ENCODE results near the gene AGPAT1.
"Not testable (repeated sequence)": the region's sequence is repeated elsewhere in the genome, so short reads cannot be mapped to it uniquely, and the experiment has no call there.

The AGPAT1 gene, protein sequence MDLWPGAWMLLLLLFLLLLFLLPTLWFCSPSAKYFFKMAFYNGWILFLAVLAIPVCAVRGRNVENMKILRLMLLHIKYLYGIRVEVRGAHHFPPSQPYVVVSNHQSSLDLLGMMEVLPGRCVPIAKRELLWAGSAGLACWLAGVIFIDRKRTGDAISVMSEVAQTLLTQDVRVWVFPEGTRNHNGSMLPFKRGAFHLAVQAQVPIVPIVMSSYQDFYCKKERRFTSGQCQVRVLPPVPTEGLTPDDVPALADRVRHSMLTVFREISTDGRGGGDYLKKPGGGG

DNA sequence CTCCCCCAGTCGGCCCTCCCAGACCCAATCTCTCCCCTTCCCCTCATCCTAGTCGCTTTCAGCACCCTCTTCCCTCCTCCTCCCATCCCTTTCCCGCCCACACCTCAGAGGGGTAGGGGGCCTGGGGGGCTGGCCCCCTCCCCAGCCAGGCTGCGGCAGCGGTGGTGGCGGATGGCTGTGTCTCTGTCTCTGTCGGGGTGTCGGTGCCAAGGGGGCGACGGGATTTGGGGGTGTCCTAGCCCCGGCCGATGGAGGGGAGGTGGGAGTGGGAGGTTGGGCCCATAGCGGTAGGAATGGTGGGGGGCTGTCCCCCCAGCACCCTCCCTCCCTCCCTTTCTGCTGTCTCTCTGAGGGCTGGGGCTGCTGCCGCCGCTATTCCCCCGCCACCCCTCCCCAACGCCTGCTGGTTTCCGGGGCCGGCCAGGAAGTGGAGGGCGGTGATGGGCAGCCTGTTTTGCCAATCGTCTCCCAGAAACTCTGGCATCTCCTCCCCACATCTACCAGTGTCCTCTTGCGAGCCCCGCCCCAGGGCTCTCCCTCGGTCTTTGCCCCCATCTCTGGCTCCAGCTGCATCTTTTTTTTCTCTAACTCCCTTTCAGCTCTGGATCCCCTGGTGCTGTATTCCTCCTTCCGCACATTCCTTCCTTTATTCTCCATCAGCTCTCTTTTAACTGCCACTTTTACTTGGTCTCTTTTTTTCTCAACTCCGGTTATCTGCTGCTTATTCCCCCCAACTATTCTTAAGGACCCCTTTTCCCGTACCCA lies at the start of gene AGPAT1:
TSS of gene AGPAT1 (minus strand) at position 374 of the 765 bp plus-strand sequence. CDS start 4,588 bp downstream, outside the sequence.
- peak; percentile 98 for DNase-seq

DNA sequence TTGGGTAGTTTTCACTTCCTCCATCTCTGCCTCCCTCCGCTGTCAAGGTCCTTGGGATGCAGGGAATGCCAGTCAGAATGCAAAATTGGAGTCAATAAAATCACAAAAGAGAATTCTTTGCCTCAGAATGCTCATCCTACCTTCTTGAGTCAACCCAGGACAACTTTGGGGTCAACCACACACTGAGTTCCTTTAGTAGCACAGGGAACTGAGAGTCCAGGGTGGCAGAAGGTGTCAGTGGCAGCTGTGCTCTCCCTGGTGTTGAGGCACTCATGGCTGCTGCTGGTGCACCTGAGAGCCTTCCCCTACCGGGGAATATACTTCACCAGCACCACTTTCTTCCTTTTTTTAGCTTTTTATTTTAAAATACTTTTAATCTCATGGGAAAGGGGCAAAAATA lies 48.8 kb upstream of the AGPAT1 start:
- DNase-seq, result no peak

DNA sequence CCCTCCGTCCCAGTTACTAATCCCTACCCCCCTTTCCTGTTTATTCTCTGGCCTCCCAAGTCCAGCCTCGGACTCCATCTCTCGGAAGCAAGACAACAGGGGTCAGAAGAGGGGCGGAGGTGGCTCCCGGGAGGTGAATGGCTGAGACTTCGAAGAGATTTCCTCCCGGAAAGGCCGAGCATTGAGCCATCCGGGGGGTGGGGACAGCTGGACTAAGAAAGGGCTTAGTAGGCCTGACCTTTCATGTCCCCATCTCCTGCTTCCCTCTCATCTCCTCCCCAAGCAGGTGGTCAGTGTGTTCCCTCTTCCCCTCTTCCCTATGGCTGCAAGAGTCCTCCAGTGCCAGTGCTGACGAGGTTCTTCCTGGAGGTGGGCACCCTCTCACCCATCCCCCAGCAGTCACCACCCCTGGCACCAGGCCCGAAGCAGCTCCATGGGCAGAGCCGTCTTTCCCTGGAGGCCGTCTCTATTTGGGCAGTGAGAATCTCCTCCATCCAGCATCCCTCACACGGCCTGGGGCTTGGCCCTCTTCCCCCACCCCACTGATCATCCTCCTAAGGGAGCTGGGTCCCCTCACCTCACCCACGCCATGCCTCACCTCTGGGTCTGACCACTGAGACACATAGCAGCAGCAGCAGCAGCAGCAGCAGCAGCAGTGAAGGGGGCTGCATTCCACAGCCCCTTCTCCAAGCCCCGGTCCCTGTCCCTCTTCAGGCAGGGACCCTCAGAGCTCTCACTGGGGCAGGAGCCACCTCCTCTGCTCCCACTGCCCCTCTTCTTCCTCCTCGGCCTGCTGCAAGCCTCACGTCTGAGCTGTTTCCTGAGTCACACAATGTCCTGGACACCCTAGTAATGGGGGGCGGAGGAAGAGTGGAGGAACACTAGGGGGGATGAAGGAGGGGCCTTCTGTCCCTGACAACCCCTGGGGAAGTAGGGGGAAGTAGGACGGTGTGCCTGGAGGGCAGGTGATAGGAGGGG lies 47.7 kb upstream of the AGPAT1 start, which contains the start of gene NOTCH4:
TSS of gene NOTCH4 (minus strand) at position 810 of the 978 bp plus-strand sequence. CDS start at position 671, 139 bp downstream.
- DNase-seq, result no peak

DNA sequence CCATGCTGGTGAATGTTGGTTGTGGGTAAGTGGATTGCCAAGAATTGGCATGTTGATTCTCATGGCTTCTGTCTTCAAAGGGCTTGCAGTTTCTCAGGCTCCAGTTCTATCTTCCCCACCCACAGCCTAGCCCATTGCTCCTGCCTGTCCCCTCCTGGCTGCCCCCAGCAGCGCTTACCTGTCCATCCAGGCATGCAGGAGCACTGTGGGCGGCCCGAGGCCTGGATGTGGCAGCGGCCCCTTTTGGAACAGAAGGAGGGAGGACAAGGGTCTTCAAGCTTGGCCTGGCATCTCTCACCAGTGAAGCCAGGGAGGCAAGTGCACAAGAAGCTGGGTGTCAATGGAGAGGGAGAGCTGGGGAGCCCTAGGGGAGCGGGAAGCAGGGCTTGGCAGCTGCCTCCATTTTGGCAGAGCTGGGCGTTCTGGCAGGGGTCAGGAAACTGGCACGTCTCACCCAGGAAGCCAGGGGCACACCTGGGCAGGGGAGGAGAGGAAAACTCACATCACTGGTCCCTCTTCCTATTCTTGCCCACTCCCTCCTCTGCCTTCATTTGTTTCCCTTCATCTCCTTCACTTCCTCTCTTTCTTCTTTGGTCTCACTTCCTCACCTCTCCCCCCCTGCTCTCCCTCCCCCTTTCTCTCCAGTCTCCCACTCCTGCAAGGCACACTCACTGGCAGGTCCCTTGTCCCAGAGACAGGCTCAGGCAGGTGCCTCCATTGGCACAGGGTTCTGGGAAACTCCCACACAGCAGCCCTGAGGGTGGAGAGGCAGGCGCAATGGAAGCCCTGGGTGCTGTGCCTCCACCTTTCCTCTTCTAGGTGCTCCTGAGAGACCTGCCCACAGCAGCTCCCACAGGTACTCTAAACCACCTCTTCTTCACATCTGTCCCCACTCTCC lies 46.7 kb upstream of the AGPAT1 start:
- no peak for DNase-seq

DNA sequence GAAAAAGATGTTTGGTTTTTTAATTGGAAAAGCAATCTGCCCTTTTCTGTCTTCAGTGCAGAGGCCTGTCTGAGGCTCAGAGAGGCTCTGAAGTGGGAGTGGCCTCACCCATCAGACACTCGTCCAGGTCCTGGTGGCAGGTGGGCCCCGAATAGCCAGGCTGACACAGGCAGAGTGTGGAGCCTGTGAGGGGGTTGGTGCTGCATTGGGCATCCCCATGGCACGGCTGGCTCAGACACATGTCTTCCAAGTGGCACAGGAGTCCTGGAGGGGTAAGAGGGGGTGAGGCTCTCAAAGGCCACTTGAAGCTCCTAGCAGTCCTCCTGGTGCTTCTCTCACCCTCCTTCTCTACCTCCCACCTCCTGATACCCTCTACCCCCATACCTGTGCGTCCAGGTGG lies 44.1 kb upstream of the AGPAT1 start:
- DNase-seq, result no peak

DNA sequence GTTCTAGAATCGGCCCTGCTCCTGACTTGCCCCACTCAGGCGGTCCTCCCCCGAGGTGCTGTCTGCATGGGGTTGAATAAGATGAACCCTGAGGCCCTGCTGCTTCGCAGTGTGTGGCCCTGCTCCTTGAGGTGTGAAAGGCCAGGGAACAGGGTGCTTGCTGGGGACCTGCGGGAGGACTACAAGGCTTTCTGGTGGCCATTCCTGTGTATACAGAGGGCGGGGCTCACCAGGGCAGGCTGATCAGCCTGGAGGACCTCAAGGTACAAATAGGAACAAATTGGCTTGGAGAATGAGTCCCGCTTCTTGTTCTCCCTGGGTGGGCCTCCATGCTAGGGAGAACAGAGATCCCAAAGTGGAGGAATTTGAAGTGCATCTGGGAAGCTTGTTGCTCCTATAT lies 42.3 kb upstream of the AGPAT1 start:
- no peak for DNase-seq

DNA sequence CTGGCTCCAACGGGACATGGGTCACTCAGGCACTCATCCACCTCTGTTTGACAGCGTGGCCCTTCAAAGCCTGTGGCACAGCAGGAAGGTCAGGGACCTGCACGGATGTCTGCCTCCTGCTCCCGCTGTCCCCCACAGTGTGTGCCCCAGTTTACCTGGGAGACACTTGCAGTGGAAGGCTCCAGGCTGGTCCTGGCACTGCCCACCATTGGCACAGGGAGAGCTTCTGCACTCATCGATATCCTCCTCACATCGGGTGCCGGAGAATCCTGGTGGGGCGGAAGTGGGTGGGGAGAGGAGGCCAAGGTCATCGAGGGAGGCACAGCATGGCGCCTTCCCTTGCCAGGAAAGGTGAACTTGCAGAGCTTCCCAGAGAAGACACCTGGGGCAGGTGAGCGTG lies 41.1 kb upstream of the AGPAT1 start:
- no peak for DNase-seq

DNA sequence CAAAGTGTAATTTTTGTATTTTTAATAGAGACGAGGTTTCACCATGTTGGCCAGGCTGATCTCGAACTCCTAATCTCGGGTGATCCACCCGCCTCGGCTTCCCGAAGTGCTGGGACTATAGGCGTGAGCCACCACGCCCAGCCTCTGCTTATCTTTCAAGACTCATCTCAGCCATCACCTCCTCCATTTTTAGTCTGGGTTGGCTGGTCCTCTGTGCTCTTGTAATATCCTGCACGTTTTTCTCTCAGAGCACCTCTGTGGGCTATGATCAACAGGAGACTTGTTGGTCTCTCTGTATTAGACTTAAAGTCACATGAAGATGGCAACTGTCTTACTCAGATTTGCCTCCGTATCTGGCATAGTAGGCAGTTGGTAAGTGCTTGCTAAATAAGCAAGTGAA lies 40.4 kb upstream of the AGPAT1 start:
- DNase-seq, result no peak

DNA sequence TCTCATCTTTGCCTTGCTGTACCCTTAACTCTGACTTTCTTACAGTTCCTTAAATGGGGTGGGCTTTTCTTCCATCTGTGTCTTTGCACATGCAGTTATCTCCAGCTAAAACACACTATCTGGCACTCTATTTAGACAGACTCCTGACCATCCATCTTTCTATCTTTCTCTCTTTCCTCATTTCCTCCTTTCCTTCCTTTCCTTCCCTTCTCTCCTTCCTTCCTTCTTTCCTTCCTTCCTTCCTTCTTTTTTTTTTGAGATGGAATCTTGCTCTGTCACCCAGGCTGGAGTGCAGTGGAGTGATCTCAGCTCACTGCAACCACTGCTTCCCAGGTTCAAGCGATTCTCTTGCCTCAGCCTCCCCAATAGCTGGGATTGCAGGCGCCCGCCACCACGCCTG lies 39.7 kb upstream of the AGPAT1 start:
- no peak for DNase-seq

DNA sequence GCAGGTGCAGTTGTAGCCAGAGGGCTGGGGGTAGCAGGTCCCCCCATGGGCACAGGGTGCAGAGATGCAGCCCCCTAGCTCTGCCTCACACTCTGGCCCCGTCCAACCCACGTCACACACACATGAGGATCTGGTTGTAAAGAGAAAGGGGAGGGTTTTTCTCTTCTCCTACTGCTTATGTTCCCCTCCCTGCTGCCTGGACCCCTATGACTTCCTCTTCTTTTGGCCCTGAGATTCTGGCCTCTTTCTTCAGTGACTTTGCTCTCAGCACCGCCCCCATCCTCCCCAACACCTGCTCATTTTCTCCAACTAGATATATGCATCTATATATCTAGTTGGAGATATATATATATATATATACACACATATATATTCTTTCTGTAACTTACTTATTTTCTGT lies 38.2 kb upstream of the AGPAT1 start:
- no peak for DNase-seq

DNA sequence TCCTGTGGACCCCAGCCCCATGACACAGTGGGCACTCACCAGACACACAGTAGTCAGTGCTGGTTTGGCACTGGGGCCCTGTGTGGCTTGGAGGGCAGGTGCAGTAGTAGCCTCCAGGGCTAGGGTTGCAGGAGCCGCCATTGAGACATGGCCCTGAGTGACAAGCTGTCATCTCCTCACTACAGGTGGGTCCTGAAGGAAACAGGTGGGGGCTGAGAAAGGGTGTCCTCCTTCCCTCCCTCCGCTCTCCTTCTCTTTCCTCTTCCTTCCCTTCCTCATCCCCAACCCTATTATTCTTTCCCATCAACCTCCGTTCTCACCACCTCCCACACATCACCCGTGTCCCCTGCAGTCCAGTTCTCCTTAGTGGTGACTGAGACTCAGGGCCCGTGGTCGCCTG lies 37.8 kb upstream of the AGPAT1 start:
- DNase-seq, result no peak

DNA sequence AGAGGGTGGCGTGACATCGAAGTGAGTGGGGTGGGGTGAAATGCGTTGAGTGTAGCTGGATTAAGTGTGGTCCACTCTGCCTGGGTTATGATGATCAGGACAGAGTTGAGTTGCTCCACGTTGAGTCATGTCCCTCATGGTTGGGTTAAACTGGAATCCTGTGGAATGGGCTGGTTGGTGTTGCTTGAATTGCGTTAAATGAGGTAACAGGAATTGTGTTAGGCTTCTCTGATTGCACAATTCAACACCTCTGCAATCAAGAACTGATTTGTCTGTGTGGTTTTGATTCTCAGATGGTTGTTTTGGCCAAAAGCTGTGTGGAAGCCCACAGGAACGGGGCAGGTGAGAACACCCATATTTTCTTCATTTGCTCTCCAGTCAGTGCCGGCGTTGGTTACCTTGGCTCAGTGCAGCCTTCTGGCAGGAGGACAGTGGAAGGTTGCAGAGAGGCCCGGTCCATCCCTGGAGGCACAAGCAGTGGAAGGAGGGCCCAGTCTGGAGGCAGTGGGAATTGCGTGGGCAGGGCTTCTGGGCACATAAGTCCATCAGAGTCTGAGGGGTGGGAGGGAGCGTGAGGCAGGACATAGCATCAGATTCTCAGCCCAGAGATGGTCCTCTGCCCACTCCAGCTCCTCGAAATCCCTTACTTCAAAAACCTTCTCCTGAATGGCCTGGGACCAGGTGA lies 36.3 kb upstream of the AGPAT1 start:
- DNase-seq, result no peak

DNA sequence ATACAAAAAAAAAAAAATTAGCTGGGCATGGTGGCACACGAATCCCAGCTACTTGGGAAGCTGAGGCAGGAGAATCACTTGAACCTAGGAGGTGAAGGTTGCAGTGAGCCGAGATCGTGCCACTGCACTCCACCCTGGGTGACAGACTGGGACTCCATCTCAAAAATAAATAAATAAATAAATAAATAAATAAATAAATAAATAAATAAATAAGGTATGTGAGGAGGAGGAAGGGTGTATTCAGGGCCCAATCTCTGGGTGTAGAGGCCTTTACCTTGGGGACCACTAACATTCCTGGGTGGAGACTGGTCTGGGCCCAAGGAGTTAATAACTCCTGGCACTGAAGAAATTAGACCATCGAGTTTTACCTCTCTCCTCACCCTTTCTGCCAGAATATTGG lies 35.5 kb upstream of the AGPAT1 start:
- not testable (repeated sequence) for DNase-seq

DNA sequence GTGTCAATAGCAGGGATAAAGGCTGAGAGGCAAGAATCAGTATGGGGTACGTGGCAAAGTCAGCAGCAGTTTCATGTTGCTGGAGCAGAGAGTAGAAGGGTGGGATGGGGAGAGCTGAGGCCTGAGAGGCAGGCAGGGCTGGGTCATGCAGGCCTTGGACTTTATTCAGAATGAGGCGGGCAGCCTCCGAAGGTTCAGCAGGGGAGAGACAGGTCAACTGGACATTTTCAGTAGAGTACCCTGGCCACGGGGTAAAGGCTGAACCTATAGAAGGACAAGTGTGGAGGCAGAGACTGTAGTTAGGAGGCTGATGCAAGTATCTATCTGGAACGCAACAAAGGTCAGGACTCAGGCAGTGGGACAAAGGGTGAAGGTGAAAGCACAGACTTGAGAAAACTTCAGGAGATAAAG lies 34.3 kb upstream of the AGPAT1 start:
- DNase-seq, result no peak

DNA sequence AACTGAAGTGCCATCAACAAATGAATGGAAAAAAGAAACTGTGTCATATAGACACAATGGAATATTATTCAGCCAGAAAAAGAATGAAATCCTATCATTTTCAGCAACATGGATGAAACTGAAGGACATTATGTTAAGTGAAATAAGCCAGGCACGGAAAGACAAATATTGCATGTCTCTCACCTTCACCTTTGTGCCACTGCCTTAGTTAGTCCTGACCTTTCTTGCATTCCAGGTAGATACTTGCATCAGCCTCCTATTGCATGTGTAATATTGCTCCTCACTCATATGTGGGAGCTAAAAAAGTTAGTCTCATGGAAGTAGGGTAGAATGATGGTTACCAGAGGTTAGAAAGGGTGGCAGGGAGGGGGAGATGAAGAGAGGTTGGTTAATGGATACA lies 33.1 kb upstream of the AGPAT1 start:
- no peak for DNase-seq

DNA sequence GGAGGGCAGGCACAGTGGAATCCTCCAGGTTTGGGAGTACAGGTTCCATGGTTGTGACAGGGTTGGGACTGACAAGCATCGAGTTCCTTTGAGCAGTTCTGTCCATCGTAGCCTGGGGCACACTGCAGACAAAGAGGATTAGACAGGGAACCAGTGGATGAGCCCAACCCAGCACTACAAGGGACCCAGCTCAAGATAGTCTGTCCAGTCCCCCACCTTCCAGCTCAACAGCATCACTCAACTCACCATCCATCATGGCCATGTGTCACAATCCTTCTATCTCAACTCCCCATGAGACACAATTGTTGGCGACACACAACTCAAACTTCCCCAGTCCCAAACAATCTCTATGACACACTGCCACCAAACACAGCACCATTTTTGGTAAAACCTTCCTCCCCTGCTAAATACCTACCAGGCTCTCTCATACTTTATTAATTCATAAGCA lies 28.4 kb upstream of the AGPAT1 start:
- DNase-seq, result no peak

DNA sequence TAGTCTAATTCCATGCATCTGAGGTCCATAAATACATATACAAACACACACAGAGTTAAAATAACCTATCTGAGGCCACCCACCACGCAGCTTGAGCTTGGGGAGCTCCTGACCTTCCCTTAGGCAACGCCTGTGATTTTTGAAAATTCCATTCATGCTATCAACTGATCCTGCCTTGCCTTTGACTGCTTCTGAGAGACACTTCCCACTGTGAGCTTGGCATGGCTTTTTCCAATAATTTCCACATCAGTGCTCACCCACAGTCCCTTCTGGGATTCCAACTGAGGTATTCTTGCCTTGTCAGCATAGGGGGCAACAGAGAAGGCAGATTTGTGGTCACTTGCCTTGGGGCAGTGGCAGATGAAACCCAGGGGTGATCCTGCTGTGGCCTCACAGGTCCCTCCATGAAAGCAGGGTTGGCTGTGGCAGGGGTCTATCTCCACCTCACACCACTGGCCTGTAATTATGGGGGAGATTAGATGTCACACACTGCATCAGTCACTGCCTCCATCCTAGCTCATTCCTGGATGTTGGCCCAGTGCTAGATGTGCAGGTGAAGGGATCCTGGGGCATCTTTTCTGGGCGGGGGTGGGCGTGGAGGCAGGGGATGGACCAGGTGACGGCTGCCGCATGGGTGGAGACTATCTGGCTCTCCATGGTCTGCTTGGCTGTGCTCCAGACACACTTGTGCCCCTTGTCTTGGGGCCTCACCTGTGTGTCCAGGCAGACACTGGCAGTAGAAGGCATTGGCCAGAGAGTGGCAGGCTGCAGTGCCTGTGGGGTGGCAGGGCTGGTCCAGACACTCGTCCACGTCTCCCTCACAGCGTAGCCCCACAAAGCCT lies 27.8 kb upstream of the AGPAT1 start:
- no peak for DNase-seq

DNA sequence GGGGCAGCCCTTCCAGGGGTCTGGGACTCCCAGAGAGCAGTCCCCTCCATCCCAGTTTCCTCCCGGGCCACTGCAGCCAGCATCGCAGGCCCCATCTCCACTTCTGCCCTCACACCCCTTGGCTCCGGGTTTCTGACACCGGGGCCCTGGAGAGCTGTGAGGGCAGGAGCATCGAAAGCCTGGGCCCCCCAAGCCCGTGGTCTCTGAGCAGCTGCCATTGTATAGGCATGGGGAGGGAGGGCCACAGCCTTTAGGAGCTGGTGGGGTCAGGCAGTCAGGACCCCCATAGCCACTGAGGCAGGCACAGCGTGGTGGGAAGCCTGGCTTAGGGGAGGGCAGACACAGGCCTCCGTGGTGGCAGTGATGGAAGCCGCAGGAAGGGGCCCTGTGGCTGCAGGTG lies 26.3 kb upstream of the AGPAT1 start:
- DNase-seq, result no peak

DNA sequence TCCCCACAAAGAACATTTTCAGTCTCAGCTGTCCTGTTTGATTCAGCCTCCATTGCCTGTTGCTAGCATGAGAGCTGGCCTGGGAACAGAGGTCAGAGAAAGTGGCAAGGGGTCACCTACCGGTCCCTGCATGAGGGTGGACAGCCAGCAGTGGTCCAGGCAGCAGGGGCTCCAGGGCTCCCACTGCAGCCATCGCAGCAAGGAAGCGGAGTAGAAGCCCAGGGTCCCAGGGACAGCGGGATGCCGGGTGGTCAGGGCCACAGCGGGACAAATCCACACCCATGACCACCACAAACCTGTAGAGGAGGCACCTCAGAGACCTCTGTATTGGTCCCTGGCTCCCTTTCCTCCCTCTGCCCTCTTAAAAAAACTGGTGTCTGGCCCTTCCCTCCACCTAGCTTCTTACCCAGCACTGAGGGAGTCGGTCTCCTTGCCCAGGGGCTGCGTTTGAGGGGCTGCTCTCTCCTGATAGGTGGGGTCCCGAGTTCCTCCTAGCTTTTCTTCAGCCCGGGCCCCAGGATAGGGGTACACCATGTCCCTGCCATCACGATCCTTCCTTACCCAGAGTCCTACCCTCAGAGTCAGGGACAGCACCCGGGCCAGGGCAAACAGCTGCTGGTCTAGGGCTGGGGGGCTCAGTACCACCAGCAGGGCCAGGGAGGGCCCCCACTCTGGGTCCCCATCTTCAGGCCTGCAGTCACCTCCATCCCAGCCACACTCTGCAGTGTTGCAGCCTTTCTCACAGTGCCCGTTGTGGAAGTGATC lies 25.0 kb upstream of the AGPAT1 start:
- no peak for DNase-seq

DNA sequence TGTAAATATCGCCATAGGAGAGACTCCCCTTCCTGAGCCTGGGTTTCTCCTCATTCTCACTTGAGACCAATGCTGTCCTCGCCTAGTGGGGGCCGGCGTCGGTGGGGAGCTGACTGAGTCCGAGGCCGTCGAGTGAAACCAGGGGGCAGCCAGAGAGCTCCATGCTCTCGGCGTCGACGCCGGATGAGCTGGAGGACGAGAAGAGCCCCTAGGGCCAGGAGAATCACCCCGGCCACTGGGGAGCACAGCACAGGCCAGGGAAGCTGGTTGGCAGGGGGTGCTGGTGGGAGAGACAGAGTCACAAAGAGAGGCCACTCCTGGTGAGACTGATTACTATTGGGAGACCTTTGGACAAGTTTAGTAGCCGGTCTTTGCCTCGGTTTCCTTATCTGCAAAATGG lies 23.0 kb upstream of the AGPAT1 start:
- no peak for DNase-seq

Data from hippocampal formation (tissue), 2 donors.